H1 (cell line): ENCODE measurements around the gene STK40. TPM values are rescaled to one million over a fixed set of nuclear protein-coding genes. Genes with fewer than 3 reads are reported as not detected.

Source experiments
- CTCF ChIA-PET: fragments of 300-600 bp; sonication (Branson Sonifier 250); formaldehyde crosslinking; loops from one replicate; lab custom pipeline; 2021; ENCODE audit not compliant: partially characterized antibody; lab: Charles Lee
- POLR2A ChIA-PET: fragments of 300-600 bp; sonication (Branson Sonifier 250); formaldehyde crosslinking; loops from one replicate; lab custom pipeline; 2021; ENCODE audit warnings: inconsistent platforms; ENCODE audit not compliant: partially characterized antibody; lab: Charles Lee
- DNase-seq, 2 experiments: peaks; one replicate each; pipeline versions ENCODE4 v3.0.0 to v3.0.0-alpha.2; 2010 to 2022; ENCODE audit warnings: low spot score in 2 of 2, low read depth in 1 of 2, mixed read lengths in 1 of 2
- FAIRE-seq: peaks from 2 replicates; lab custom pipeline; 2011; peaks lifted over from hg19 to GRCh38; lab: Jason Lieb, UNC
- H2AFZ ChIP-seq: 2 replicates; pipeline ENCODE4 v1.8.1; 2012; ENCODE audit warnings: low read length, inconsistent platforms
- H2AK5ac ChIP-seq: 2 replicates; pipeline ENCODE4 v1.6.1; 2013; ENCODE audit warnings: low read depth, low read length
- H2BK120ac ChIP-seq: replicated peaks from 2 replicates; pipeline ENCODE3; 2013; ENCODE audit warnings: low read depth, low read length, inconsistent platforms
- H2BK12ac ChIP-seq: 2 replicates; pipeline ENCODE4 v1.6.1; 2013; ENCODE audit warnings: low read depth, low read length
- H2BK15ac ChIP-seq: 2 replicates; pipeline ENCODE4 v1.6.1; 2013; ENCODE audit warnings: low read length
- H2BK20ac ChIP-seq: 2 replicates; pipeline ENCODE4 v1.6.1; 2013; ENCODE audit warnings: low read length
- H2BK5ac ChIP-seq: 2 replicates; pipeline ENCODE4 v1.6.1; 2013; ENCODE audit warnings: low read depth, low read length
- H3K14ac ChIP-seq: 2 replicates; pipeline ENCODE4 v1.6.1; 2013; ENCODE audit warnings: inconsistent platforms; ENCODE audit not compliant: insufficient read length
- H3K18ac ChIP-seq: 2 replicates; pipeline ENCODE4 v1.6.1; 2013; ENCODE audit warnings: low read length; ENCODE audit errors: extremely low read depth
- H3K23ac ChIP-seq: 2 replicates; pipeline ENCODE4 v1.6.1; 2013; ENCODE audit warnings: inconsistent platforms; ENCODE audit not compliant: insufficient read length
- H3K23me2 ChIP-seq: 2 replicates; pipeline ENCODE4 v1.6.1; 2013; ENCODE audit warnings: low read depth, low read length
- H3K27ac ChIP-seq: 2 replicates; pipeline ENCODE4 v1.6.1; 2011; ENCODE audit warnings: low read depth, low read length, inconsistent platforms
- H3K27me3 ChIP-seq, 4 experiments: replicated peaks in 1 of 4; 1 replicate in 1 of 4; 2 replicates in 3 of 4; pipeline versions ENCODE4 v1.6.1 to v1.8.1; 2011 to 2013; ENCODE audit warnings: low read length in 3 of 4, mild to moderate bottlenecking in 3 of 4, inconsistent platforms in 2 of 4, mixed read lengths in 2 of 4, moderate library complexity in 1 of 4; ENCODE audit not compliant: control insufficient read depth in 3 of 4, insufficient read depth in 3 of 4; ENCODE audit errors: extremely low read depth in 1 of 4
- H3K36me3 ChIP-seq, 4 experiments: 2 replicates each; pipeline versions ENCODE4 v1.6.1 to v1.8.1; 2011 to 2013; ENCODE audit warnings: mild to moderate bottlenecking in 4 of 4, low read length in 3 of 4, moderate library complexity in 2 of 4, control low read depth in 1 of 4, inconsistent platforms in 1 of 4; ENCODE audit not compliant: insufficient read depth in 4 of 4, control insufficient read depth in 2 of 4
- H3K4ac ChIP-seq: replicated peaks from 2 replicates; pipeline ENCODE3; 2013; ENCODE audit warnings: low read length, low read depth, mixed read lengths, inconsistent platforms; ENCODE audit not compliant: insufficient read length
- H3K4me1 ChIP-seq, 4 experiments: replicated peaks in 1 of 4; 1 replicate in 1 of 4; 2 replicates in 3 of 4; pipeline versions ENCODE4 v1.6.1 to v1.8.1; 2011 to 2013; ENCODE audit warnings: low read length in 3 of 4, inconsistent platforms in 2 of 4, mixed read lengths in 1 of 4; ENCODE audit not compliant: insufficient read depth in 4 of 4, control insufficient read depth in 3 of 4
- H3K4me2 ChIP-seq, 2 experiments: 2 replicates each; pipeline versions ENCODE4 v1.6.1 to v1.8.1; 2011 to 2013; ENCODE audit warnings: low read depth in 2 of 2, low read length in 2 of 2, control low read depth in 1 of 2, inconsistent platforms in 1 of 2, mild to moderate bottlenecking in 1 of 2; ENCODE audit not compliant: insufficient read depth in 1 of 2
- H3K4me3 ChIP-seq, 4 experiments: fragments of 200-600, 300-600 bp in 1 of 4; sonication (generic), shearing (Covaris generic), sonication (Bioruptor Twin) in 1 of 4; 2 replicates each; pipeline versions ENCODE4 v1.5.1 to v1.8.1; 2011 to 2016; ENCODE audit warnings: low read length in 4 of 4, low read depth in 3 of 4, control low read depth in 2 of 4, inconsistent platforms in 2 of 4, mild to moderate bottlenecking in 2 of 4, mixed read lengths in 1 of 4, moderate library complexity in 1 of 4; ENCODE audit not compliant: insufficient read depth in 2 of 4; ENCODE audit errors: extremely low read depth in 1 of 4
- H3K56ac ChIP-seq: replicated peaks from 2 replicates; pipeline ENCODE3; 2013; ENCODE audit warnings: low read depth, mild to moderate bottlenecking, mixed read lengths, low read length, inconsistent platforms; ENCODE audit not compliant: insufficient read length
- H3K79me1 ChIP-seq: 2 replicates; pipeline ENCODE4 v1.6.1; 2013; ENCODE audit warnings: low read depth, low read length, control low read depth
- H3K79me2 ChIP-seq, 2 experiments: 2 replicates each; pipeline versions ENCODE4 v1.6.1 to v1.8.1; 2012 to 2013; ENCODE audit warnings: low read length in 2 of 2, mild to moderate bottlenecking in 2 of 2, inconsistent platforms in 1 of 2; ENCODE audit not compliant: insufficient read depth in 2 of 2, control insufficient read depth in 1 of 2
- H3K9ac ChIP-seq, 4 experiments: replicated peaks in 1 of 4; 1 replicate in 1 of 4; 2 replicates in 3 of 4; pipeline versions ENCODE4 v1.6.1 to v1.8.1; 2011 to 2013; ENCODE audit warnings: low read depth in 3 of 4, low read length in 3 of 4, control low read depth in 2 of 4, mild to moderate bottlenecking in 2 of 4, moderate library complexity in 2 of 4, inconsistent platforms in 1 of 4; ENCODE audit errors: extremely low read depth in 1 of 4
- H3K9me3 ChIP-seq, 2 experiments: 2 replicates each; pipeline versions ENCODE4 v1.6.1 to v1.8.1; 2012 to 2013; ENCODE audit warnings: mild to moderate bottlenecking in 2 of 2, moderate library complexity in 2 of 2, control low read depth in 1 of 2, inconsistent platforms in 1 of 2, low read depth in 1 of 2, low read length in 1 of 2, mixed read lengths in 1 of 2; ENCODE audit not compliant: insufficient read depth in 2 of 2
- H4K20me1 ChIP-seq, 2 experiments: replicated peaks in 1 of 2; 2 replicates each; pipeline versions ENCODE3 to v1.8.1; 2011 to 2013; ENCODE audit warnings: inconsistent platforms in 2 of 2, low read length in 2 of 2, mild to moderate bottlenecking in 1 of 2; ENCODE audit not compliant: insufficient read depth in 2 of 2, control insufficient read depth in 1 of 2
- H4K5ac ChIP-seq: 2 replicates; pipeline ENCODE4 v1.6.1; 2013; ENCODE audit warnings: low read length, low read depth, mixed read lengths, inconsistent platforms; ENCODE audit not compliant: insufficient read length
- H4K8ac ChIP-seq: 2 replicates; pipeline ENCODE4 v1.8.0; 2013; ENCODE audit warnings: mild to moderate bottlenecking, moderate library complexity, low read length, inconsistent platforms; ENCODE audit not compliant: insufficient read depth; ENCODE audit errors: extremely low read depth
- H4K91ac ChIP-seq: replicated peaks from 2 replicates; pipeline ENCODE3; 2013; ENCODE audit warnings: low read length, mixed read lengths, inconsistent platforms; ENCODE audit not compliant: insufficient read length
- CTBP2 ChIP-seq: IDR thresholded peaks from 2 replicates; pipeline ENCODE4 v1.7.0; 2011; ENCODE audit warnings: borderline replicate concordance, mild to moderate bottlenecking, moderate library complexity, mixed read lengths, low read length; ENCODE audit not compliant: insufficient read depth, insufficient read length
- GTF2F1 ChIP-seq: IDR thresholded peaks from 2 replicates; pipeline ENCODE4 v1.6.1; 2012; ENCODE audit warnings: low read depth, low read length, improper control_type of control experiment, borderline replicate concordance
- RBBP5 ChIP-seq: IDR thresholded peaks from 2 replicates; pipeline ENCODE4 v1.7.1; 2012; ENCODE audit warnings: low read depth, mild to moderate bottlenecking, inconsistent platforms, low read length, moderate library complexity, borderline replicate concordance
- SP2 ChIP-seq: IDR thresholded peaks from 2 replicates; pipeline ENCODE4 v1.6.1; 2012; ENCODE audit warnings: mild to moderate bottlenecking, low read length, inconsistent platforms
- TEAD4 ChIP-seq: IDR thresholded peaks from 2 replicates; pipeline ENCODE4 v1.6.1; 2012; ENCODE audit warnings: low read depth, low read length, inconsistent platforms, mixed read lengths
- WGBS, 2 experiments: shearing (Covaris generic) in 1 of 2; methylation state at CpG; one replicate each; pipeline versions ENCODE4 v1.1.6 to v1.1.7; 2013 to 2015; ENCODE audit warnings: low lambda C conversion rate in 2 of 2, mixed read lengths in 2 of 2, inconsistent platforms in 1 of 2, low coverage in 1 of 2, missing lambda C conversion rate in 1 of 2; ENCODE audit not compliant: insufficient replicate concordance in 2 of 2, insufficient coverage in 1 of 2, insufficient read length in 1 of 2; ENCODE audit errors: extremely low coverage in 1 of 2, missing lambda C conversion rate in 1 of 2; 5-methylcytosine and 5-hydroxymethylcytosine counted together
- polyA plus RNA-seq, 7 experiments: library from polyadenylated mRNA; depleted of rRNA in 3 of 7; stranded (reverse) in 5 of 7; unstranded in 2 of 7; fragments of >200 nt in 5 of 7; fragments of 200-250 nt in 2 of 7; gene quantifications; 1 replicate in 5 of 7; 2 replicates in 1 of 7; 4 replicates in 1 of 7; pipeline versions ENCODE4 v1.2.1 to v1.2.3, GENCODE V29; 2011 to 2013; ENCODE audit warnings: missing spikeins in 2 of 7, mixed read lengths in 2 of 7
- total RNA-seq: library from RNA; stranded (reverse); fragmentation: NEBNext Ultra II Directional; extraction: Animal tissue kit (Norgen Biotek cat#: 25700); gene quantifications from 2 replicates; pipeline ENCODE4 v1.2.1, GENCODE V29; 2021
- TF ChIP-seq, protein P1 (sequence below): IDR thresholded peaks from 2 replicates; pipeline ENCODE4 v1.6.1; 2012; ENCODE audit warnings: inconsistent platforms

STK40 gene
- total and polyA plus RNA-seq, 2 of the 8 experiments (the other 6 are each of a cell fraction or from before 2014, with no cell fraction given) = 13.6 to 28.6 TPM

DNA sequence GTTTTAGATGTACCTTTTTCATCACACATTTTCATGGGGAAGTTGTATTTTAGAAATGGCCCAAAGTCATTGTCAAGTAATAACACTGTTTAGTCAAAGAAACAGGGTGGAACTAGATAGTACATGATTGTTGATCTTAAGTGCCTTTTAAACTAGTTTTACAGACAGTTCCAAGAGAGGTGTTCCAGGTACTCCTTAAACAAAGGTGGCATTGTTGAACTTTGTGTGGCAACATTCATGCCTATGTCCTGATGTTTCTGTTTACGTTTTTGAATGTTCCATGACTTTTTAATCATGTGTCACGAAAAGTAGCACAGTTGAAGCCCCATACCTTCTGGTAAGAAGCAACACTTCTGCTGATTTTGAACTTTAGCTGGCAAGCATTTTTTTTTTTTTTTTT is 88.7 kb downstream of the STK40 start:
- H3K23me2 ChIP-seq = no peaks in the 10 kb centered on the region; the same call in 1 of the 2 replicates

More for the DNA sequence above, 88.7 kb downstream of the STK40 start:
- Histone ChIP-seq H3K4me1 (no peaks in the 10 kb centered on the region), H3K27me3 (no peaks in the 10 kb centered on the region), H3K56ac (no peak overlapping the region), H2AFZ (no peak overlapping the region), H3K4ac (no peak overlapping the region), H4K8ac (no peak overlapping the region), H2AK5ac (no peak overlapping the region), H3K23ac (no peak overlapping the region), H3K18ac (no peak overlapping the region), H3K9me3 (no peaks in the 10 kb centered on the region), H4K91ac (no peak overlapping the region), H2BK15ac (no peak overlapping the region), H3K36me3 (peaks cover 32 to 82% (median 65%) of the 10 kb centered on the region in 4 experiments), H2BK12ac (no peak overlapping the region), H4K5ac (no peak overlapping the region), H3K4me2 (no peak overlapping the region), H3K27ac (no peak overlapping the region), H2BK120ac (no peak overlapping the region), H3K9ac (no peak overlapping the region), H3K14ac (no peak overlapping the region), H3K4me3 (no peak overlapping the region), H3K79me1 (no peaks in the 10 kb centered on the region), H2BK20ac (no peak overlapping the region), H3K79me2 (no peaks in the 10 kb centered on the region; a peak in 1 of 4 replicates), H4K20me1 (peaks cover 0 to 4% of the 10 kb centered on the region in 2 experiments), H2BK5ac (no peak overlapping the region)
- no peak for FAIRE-seq
- WGBS, 2 experiments = 97% methylated on average over 2 of the region's 2 CpGs; no CpG with 5 or more reads in 1 of the 2 experiments
- CTCF ChIA-PET = interaction anchor here (10.4 kb wide), 1 partner anchor 10 kb away, joined by 68 read pairs; no protein-coding TSS in a partner anchor
- DNase-seq = no peak
- POLR2A ChIA-PET = interaction anchor here (1.0 to 1.2 kb wide), 2 partner anchors 9 to 145 kb away, joined by 3 to 4 read pairs; partner anchors contain the start of gene SH3D21
- TF ChIP-seq GTF2F1 = no peak
- no peak for TF ChIP-seq SP2
- TF ChIP-seq, protein P1, sequence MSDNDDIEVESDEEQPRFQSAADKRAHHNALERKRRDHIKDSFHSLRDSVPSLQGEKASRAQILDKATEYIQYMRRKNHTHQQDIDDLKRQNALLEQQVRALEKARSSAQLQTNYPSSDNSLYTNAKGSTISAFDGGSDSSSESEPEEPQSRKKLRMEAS = no peak
- no peak for TF ChIP-seq TEAD4
- no peak for TF ChIP-seq RBBP5
- TF ChIP-seq CTBP2 = no peak
